Measurements from ENCODE around the gene CSN3. TPM values are rescaled to one million over a fixed set of nuclear protein-coding genes. Genes with fewer than 3 reads are reported as not detected.

The CSN3 gene
- total RNA-seq, 1 experiment from 2014 or later, result not detected

DNA sequence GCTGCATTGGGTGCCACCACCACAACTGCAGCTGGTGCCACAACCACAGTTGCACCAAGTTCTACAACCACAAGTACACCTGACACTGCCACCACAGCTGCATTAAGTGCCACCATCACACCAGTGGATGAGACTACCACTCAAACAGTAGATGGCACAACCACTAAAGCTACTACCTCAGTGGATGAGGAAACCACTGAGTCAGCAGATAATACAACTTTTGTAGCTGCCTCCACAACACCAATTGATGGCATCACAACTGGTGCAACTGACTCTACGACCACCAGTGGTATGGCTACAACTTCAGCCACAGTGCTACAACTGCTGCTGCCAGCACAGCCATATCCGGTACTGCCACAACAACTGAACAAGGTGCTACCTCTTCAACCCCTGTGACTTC lies 57.2 kb downstream of the CSN3 start:
- no peaks in the 10 kb centered on the region for H4K20me1 ChIP-seq (ENCODE audit: control insufficient read depth, insufficient read depth, insufficient read length)
- H2AK5ac ChIP-seq (ENCODE audit: insufficient read length, low read length), result no peak overlapping the region
- no peak overlapping the region for H2BK12ac ChIP-seq (ENCODE audit: insufficient read length, low read depth, low read length)
- no peak overlapping the region for H3K27ac Mint-ChIP-seq
- no peak overlapping the region for H3K4me2 ChIP-seq (ENCODE audit: insufficient read depth, insufficient read length, low read length)
- H3K27me3 ChIP-seq (ENCODE audit: insufficient read depth, low read length), result no peaks in the 10 kb centered on the region
- no peak overlapping the region for H2AFZ ChIP-seq (ENCODE audit: low read length)
- H3K9me3 Mint-ChIP-seq, result no peaks in the 10 kb centered on the region
- no peaks in the 10 kb centered on the region for H3K9me3 ChIP-seq (ENCODE audit: control insufficient read depth, low read depth, low read length)
- H2BK5ac ChIP-seq (ENCODE audit: insufficient read length, low read length), result no peak overlapping the region
- H3K27ac ChIP-seq (ENCODE audit: insufficient read length, low read depth, low read length), result no peak overlapping the region
- H3K4me1 ChIP-seq (ENCODE audit: insufficient read depth, low read length), result no peaks in the 10 kb centered on the region
- H3K36me3 Mint-ChIP-seq (ENCODE audit: insufficient read depth in 1 of 3, low read depth in 3 of 3), result no peaks in the 10 kb centered on the region
- H4K5ac ChIP-seq (ENCODE audit: insufficient read length, low read depth, low read length), result no peak overlapping the region
- TF ChIP-seq, protein P1, sequence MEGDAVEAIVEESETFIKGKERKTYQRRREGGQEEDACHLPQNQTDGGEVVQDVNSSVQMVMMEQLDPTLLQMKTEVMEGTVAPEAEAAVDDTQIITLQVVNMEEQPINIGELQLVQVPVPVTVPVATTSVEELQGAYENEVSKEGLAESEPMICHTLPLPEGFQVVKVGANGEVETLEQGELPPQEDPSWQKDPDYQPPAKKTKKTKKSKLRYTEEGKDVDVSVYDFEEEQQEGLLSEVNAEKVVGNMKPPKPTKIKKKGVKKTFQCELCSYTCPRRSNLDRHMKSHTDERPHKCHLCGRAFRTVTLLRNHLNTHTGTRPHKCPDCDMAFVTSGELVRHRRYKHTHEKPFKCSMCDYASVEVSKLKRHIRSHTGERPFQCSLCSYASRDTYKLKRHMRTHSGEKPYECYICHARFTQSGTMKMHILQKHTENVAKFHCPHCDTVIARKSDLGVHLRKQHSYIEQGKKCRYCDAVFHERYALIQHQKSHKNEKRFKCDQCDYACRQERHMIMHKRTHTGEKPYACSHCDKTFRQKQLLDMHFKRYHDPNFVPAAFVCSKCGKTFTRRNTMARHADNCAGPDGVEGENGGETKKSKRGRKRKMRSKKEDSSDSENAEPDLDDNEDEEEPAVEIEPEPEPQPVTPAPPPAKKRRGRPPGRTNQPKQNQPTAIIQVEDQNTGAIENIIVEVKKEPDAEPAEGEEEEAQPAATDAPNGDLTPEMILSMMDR (conservative IDR thresholded peaks at IDR 0.05), result no peak
- H3K23me2 ChIP-seq (ENCODE audit: insufficient read length, low read depth, low read length, poor library complexity, severe bottlenecking), result no peaks in the 10 kb centered on the region
- H3K23ac ChIP-seq (ENCODE audit: insufficient read length, low read depth, low read length), result no peak overlapping the region
- no peak overlapping the region for H2BK120ac ChIP-seq (ENCODE audit: low read depth, low read length, poor library complexity, severe bottlenecking)
- H3K18ac ChIP-seq (ENCODE audit: insufficient read length, low read depth, low read length), result no peak overlapping the region
- no peak overlapping the region for H3T11ph ChIP-seq (ENCODE audit: low read length)
- no peak overlapping the region for H3K14ac ChIP-seq (ENCODE audit: insufficient read depth, low read length)
- no peak overlapping the region for H3K56ac ChIP-seq (ENCODE audit: insufficient read length, low read depth, low read length)
- no peak overlapping the region for H2BK15ac ChIP-seq (ENCODE audit: low read depth, low read length)
- no peaks in the 10 kb centered on the region for H3K79me2 ChIP-seq (ENCODE audit: insufficient read depth, low read length)
- H2BK20ac ChIP-seq (ENCODE audit: low read depth, low read length, poor library complexity, severe bottlenecking), result no peak overlapping the region
- WGBS (ENCODE audit: extremely low coverage, insufficient read length, low lambda C conversion rate), result no CpG with 5 or more reads among the region's 2 CpGs
- no peak overlapping the region for H3K4ac ChIP-seq (ENCODE audit: low read depth, low read length)
- H3K4me1 Mint-ChIP-seq, result peaks cover 4% of the 10 kb centered on the region in 2 experiments; a peak in 2 of 4 replicates
- no peak overlapping the region for H4K8ac ChIP-seq (replicated peaks; ENCODE audit: insufficient read length, low read depth, low read length)
- no peak overlapping the region for H3K9ac ChIP-seq (ENCODE audit: extremely low read depth, insufficient read length, low read length)
- no peak overlapping the region for H3K4me3 Mint-ChIP-seq
- H3K79me1 ChIP-seq (ENCODE audit: insufficient read depth, low read depth, low read length, poor library complexity, severe bottlenecking), result no peaks in the 10 kb centered on the region
- no peak for DNase-seq
- H4K91ac ChIP-seq (ENCODE audit: insufficient read length, low read depth, low read length), result no peak overlapping the region
- H3K27me3 Mint-ChIP-seq (ENCODE audit: low read depth), result no peaks in the 10 kb centered on the region
